HG03025 (cell line): ENCODE data around the gene MOB4.
"Not testable (repeated sequence)": the region's sequence is repeated elsewhere in the genome, so short reads cannot be mapped to it uniquely, and the experiment has no call there.

ENCODE experiments used
- ATAC-seq: cut with Tn5 transposase; IDR thresholded peaks from one replicate; pipeline ENCODE4 v1.9.1; 2021; ENCODE audit warnings: mild to moderate bottlenecking, moderate library complexity; ENCODE audit not compliant: unreplicated experiment, low FRiP score

MOB4 gene

GRCh38 chr2:197506658-197507057, 9.2 kb upstream of the MOB4 start:
- no peak for ATAC-seq

GRCh38 chr2:197513915-197514314, 2.0 kb upstream of the MOB4 start:
- ATAC-seq: no peak

GRCh38 chr2:197514754-197515153, 1.1 kb upstream of the MOB4 start:
- ATAC-seq: no peak

GRCh38 chr2:197515315-197515738, 539 bp upstream of the MOB4 start:
- peak; percentile 4 for ATAC-seq

- peak; percentile 6 for ATAC-seq
These were observed 511 bp downstream of the MOB4 start for GRCh38 chr2:197516393-197516761.

- no peak for ATAC-seq
These were observed 1.3 kb downstream of the MOB4 start for GRCh38 chr2:197517150-197517549.

- ATAC-seq: no peak
These were observed 22.5 kb downstream of the MOB4 start for GRCh38 chr2:197538412-197538811.

- ATAC-seq: no peak
These were observed 23.9 kb downstream of the MOB4 start for GRCh38 chr2:197539734-197540133.

GRCh38 chr2:197543206-197543605, 27.3 kb downstream of the MOB4 start:
- no peak for ATAC-seq

GRCh38 chr2:197547163-197547900, 31.5 kb downstream of the MOB4 start:
- no peak for ATAC-seq

GRCh38 chr2:197548582-197548981, 32.7 kb downstream of the MOB4 start:
- ATAC-seq: no peak

- ATAC-seq: not testable (repeated sequence)
These were observed 35.4 kb downstream of the MOB4 start for GRCh38 chr2:197551260-197551659.

GRCh38 chr2:197555467-197555866, 39.6 kb downstream of the MOB4 start:
- ATAC-seq: no peak

- ATAC-seq: no peak
These were observed 40.6 kb downstream of the MOB4 start for GRCh38 chr2:197556456-197556855.

GRCh38 chr2:197558393-197558792, 42.5 kb downstream of the MOB4 start:
- no peak for ATAC-seq

GRCh38 chr2:197559681-197560080, 43.8 kb downstream of the MOB4 start:
- ATAC-seq: no peak

GRCh38 chr2:197560146-197560665, 44.3 kb downstream of the MOB4 start:
- no peak for ATAC-seq

- ATAC-seq: no peak
These were observed 55.9 kb downstream of the MOB4 start for GRCh38 chr2:197571627-197572271.

- ATAC-seq: no peak
These were observed 57.7 kb downstream of the MOB4 start for GRCh38 chr2:197573608-197574007.

- no peak for ATAC-seq
These were observed 60.1 kb downstream of the MOB4 start for GRCh38 chr2:197575987-197576386.

- ATAC-seq: no peak
These were observed 60.8 kb downstream of the MOB4 start for GRCh38 chr2:197576631-197577030.

GRCh38 chr2:197577446-197577845, 61.6 kb downstream of the MOB4 start:
- ATAC-seq: no peak
